Iris pigment epithelial cell (primary cell): ENCODE results near the gene MAFF.
"Not testable (repeated sequence)": the region's sequence is repeated elsewhere in the genome, so short reads cannot be mapped to it uniquely, and the experiment has no call there.

Experiments used
- DNase-seq: peaks from one replicate; pipeline ENCODE4 v3.0.0-alpha.2; 2011; ENCODE audit warnings: low read depth

The MAFF gene

GRCh38 chr22:38201711-38202436, at the start of gene MAFF:
Gene MAFF (plus strand): TSS chr22:38201994. CDS start chr22:38213854, 11,860 bp downstream.
- peak; percentile 97 for DNase-seq

- DNase-seq, result no peak
These were observed 47.8 kb upstream of the MAFF start for GRCh38 chr22:38153821-38154562.

GRCh38 chr22:38154563-38154915, 47.3 kb upstream of the MAFF start:
- not testable (repeated sequence) for DNase-seq

- DNase-seq, result no peak
These were observed 46.1 kb upstream of the MAFF start for GRCh38 chr22:38155703-38156102.

- DNase-seq, result no peak
These were observed 38.6 kb upstream of the MAFF start for GRCh38 chr22:38162881-38163843.

- DNase-seq, result no peak
These were observed 37.8 kb upstream of the MAFF start for GRCh38 chr22:38163844-38164550.

- DNase-seq, result no peak
These were observed 37.3 kb upstream of the MAFF start for GRCh38 chr22:38164551-38164918.

GRCh38 chr22:38165922-38166593, 35.7 kb upstream of the MAFF start:
- no peak for DNase-seq

- no peak for DNase-seq
These were observed 33.8 kb upstream of the MAFF start for GRCh38 chr22:38167988-38168407.

GRCh38 chr22:38169116-38169515, 32.7 kb upstream of the MAFF start:
- DNase-seq, result no peak

- no peak for DNase-seq
These were observed 31.3 kb upstream of the MAFF start for GRCh38 chr22:38170469-38170868.

GRCh38 chr22:38171927-38172831, 29.6 kb upstream of the MAFF start:
- no peak for DNase-seq

GRCh38 chr22:38172832-38173640, 28.8 kb upstream of the MAFF start:
- DNase-seq, result no peak

GRCh38 chr22:38173641-38173906, 28.2 kb upstream of the MAFF start:
- no peak for DNase-seq

- no peak for DNase-seq
These were observed 27.2 kb upstream of the MAFF start for GRCh38 chr22:38174626-38175025.

- no peak for DNase-seq
These were observed 26.3 kb upstream of the MAFF start for GRCh38 chr22:38175206-38176118.

GRCh38 chr22:38176170-38176741, 25.5 kb upstream of the MAFF start:
- DNase-seq, result peak; percentile 83

- no peak for DNase-seq
These were observed 24.8 kb upstream of the MAFF start for GRCh38 chr22:38177044-38177443.
